ENCODE data around the gene SLC4A5. TPM values are rescaled to one million over a fixed set of nuclear protein-coding genes. Genes with fewer than 3 reads are reported as not detected.

SLC4A5 gene
- total and polyA plus RNA-seq, 2 of the 8 experiments (the other 6 are each of a cell fraction or from before 2014, with no cell fraction given) = 0.42 to 0.52 TPM

GRCh38 chr2:74259191-74259590 lies 84.0 kb downstream of the SLC4A5 start:
- no peaks in the 10 kb centered on the region; a peak in 2 of 7 replicates for H3K27me3 ChIP-seq (replicated peaks in 1 of 4; ENCODE audit: control insufficient read depth in 3 of 4, extremely low read depth in 1 of 4, insufficient read depth in 3 of 4, low read length in 3 of 4)
- peaks cover 0 to 4% (median 1%) of the 10 kb centered on the region in 4 experiments; a peak in 2 of 7 replicates for H3K4me1 ChIP-seq (replicated peaks in 1 of 4; ENCODE audit: control insufficient read depth in 3 of 4, insufficient read depth in 4 of 4, low read length in 3 of 4)
- H2BK20ac ChIP-seq (ENCODE audit: low read length) = no peak overlapping the region
- H3K9me3 ChIP-seq (ENCODE audit: insufficient read depth in 2 of 2, low read depth in 1 of 2, low read length in 1 of 2) = no peaks in the 10 kb centered on the region
- H2BK120ac ChIP-seq (replicated peaks; ENCODE audit: low read depth, low read length) = no peak overlapping the region
- no peaks in the 10 kb centered on the region for H4K20me1 ChIP-seq (replicated peaks in 1 of 2; ENCODE audit: control insufficient read depth in 1 of 2, insufficient read depth in 2 of 2, low read length in 2 of 2)
- H3K4me3 ChIP-seq (ENCODE audit: extremely low read depth in 1 of 4, insufficient read depth in 2 of 4, low read depth in 3 of 4, low read length in 4 of 4) = no peak overlapping the region
- H2AK5ac ChIP-seq (ENCODE audit: low read depth, low read length) = no peak overlapping the region
- H3K4me2 ChIP-seq (ENCODE audit: insufficient read depth in 1 of 2, low read depth in 2 of 2, low read length in 2 of 2) = no peak overlapping the region
- no peak overlapping the region for H3K56ac ChIP-seq (replicated peaks; ENCODE audit: insufficient read length, low read depth, low read length)
- no peak overlapping the region for H2BK5ac ChIP-seq (ENCODE audit: low read depth, low read length)
- FAIRE-seq (no peak), DNase-seq (ENCODE audit: low read depth in 1 of 2, low spot score in 2 of 2) (no peak)
- 95% methylated on average over 3 of the region's 3 CpGs; no CpG with 5 or more reads in 1 of the 2 experiments for WGBS, 2 experiments (ENCODE audit: extremely low coverage in 1 of 2, insufficient coverage in 1 of 2, insufficient read length in 1 of 2, insufficient replicate concordance in 2 of 2, low coverage in 1 of 2, low lambda C conversion rate in 2 of 2, missing lambda C conversion rate in 1 of 2)
- H3K9ac ChIP-seq (replicated peaks in 1 of 4; ENCODE audit: extremely low read depth in 1 of 4, low read depth in 3 of 4, low read length in 3 of 4) = no peak overlapping the region
- H3K23me2 ChIP-seq (ENCODE audit: low read depth, low read length) = no peaks in the 10 kb centered on the region
- no peaks in the 10 kb centered on the region for H3K79me2 ChIP-seq (ENCODE audit: control insufficient read depth in 1 of 2, insufficient read depth in 2 of 2, low read length in 2 of 2)
- no peak overlapping the region for H2BK12ac ChIP-seq (ENCODE audit: low read depth, low read length)
- H2BK15ac ChIP-seq (ENCODE audit: low read length) = no peak overlapping the region
- H2AFZ ChIP-seq (ENCODE audit: low read length) = no peak overlapping the region
- no peak overlapping the region for H3K27ac ChIP-seq (ENCODE audit: low read depth, low read length)
- H4K5ac ChIP-seq (ENCODE audit: insufficient read length, low read depth, low read length) = no peak overlapping the region
- no peak overlapping the region for H3K14ac ChIP-seq (ENCODE audit: insufficient read length)
- H3K18ac ChIP-seq (ENCODE audit: extremely low read depth, low read length) = no peak overlapping the region
- ChIA-PET POLR2A (ENCODE audit: partially characterized antibody) (no interaction called here), CTCF (ENCODE audit: partially characterized antibody) (interaction anchor here (0.9 to 6.0 kb wide), 4 partner anchors 8 to 132 kb away, joined by 3 to 50 read pairs (median 8); no protein-coding TSS in a partner anchor)
- H4K8ac ChIP-seq (ENCODE audit: extremely low read depth, insufficient read depth, low read length) = no peak overlapping the region
- H3K4ac ChIP-seq (replicated peaks; ENCODE audit: insufficient read length, low read depth, low read length) = no peak overlapping the region
- H3K36me3 ChIP-seq (ENCODE audit: control insufficient read depth in 2 of 4, insufficient read depth in 4 of 4, low read length in 3 of 4) = no peaks in the 10 kb centered on the region
- H3K79me1 ChIP-seq (ENCODE audit: low read depth, low read length) = no peaks in the 10 kb centered on the region
- no peak overlapping the region for H3K23ac ChIP-seq (ENCODE audit: insufficient read length)
- no peak overlapping the region for H4K91ac ChIP-seq (replicated peaks; ENCODE audit: insufficient read length, low read length)
- TF ChIP-seq SRF (IDR thresholded peaks at IDR 0.05; ENCODE audit: low read depth, low read length) (no peak), TBP (IDR thresholded peaks at IDR 0.05; ENCODE audit: low read depth, low read length) (no peak), EZH2 (IDR thresholded peaks at IDR 0.05; ENCODE audit: low read depth, low read length, severe bottlenecking) (no peak), HDAC6 (IDR thresholded peaks at IDR 0.05; ENCODE audit: low read depth, low read length) (no peak), SUZ12 (IDR thresholded peaks at IDR 0.05; ENCODE audit: low read length) (no peak), POU5F1 (IDR thresholded peaks at IDR 0.05; ENCODE audit: low read depth, low read length) (no peak), MAFK (IDR thresholded peaks at IDR 0.05; ENCODE audit: low read depth, low read length) (no peak), ASH2L (IDR thresholded peaks at IDR 0.05; ENCODE audit: low read length) (no peak), CTBP2 (IDR thresholded peaks at IDR 0.05; ENCODE audit: borderline replicate concordance, insufficient read depth, insufficient read length, low read length) (no peak), KDM1A (IDR thresholded peaks at IDR 0.05; ENCODE audit: borderline replicate concordance, low read length) (no peak), TAF7 (optimal IDR thresholded peaks at IDR 0.05; ENCODE audit: borderline replicate concordance, low read depth, low read length) (no peak), HDAC2 (IDR thresholded peaks at IDR 0.05; ENCODE audit: borderline replicate concordance in 1 of 2, low read depth in 2 of 2, low read length in 2 of 2) (no peak), TCF12 (IDR thresholded peaks at IDR 0.05; ENCODE audit: low read depth, low read length) (no peak)

Measured in H1 (cell line).